Liver (tissue), 9 donors: ENCODE measurements around the gene ZNF532. TPM values are rescaled to one million over a fixed set of nuclear protein-coding genes. Genes with fewer than 3 reads are reported as not detected.

Source experiments
- DNase-seq: peaks from one replicate; pipeline ENCODE4 v3.0.0-alpha.2; 2017; ENCODE audit warnings: low spot score
- H3K27ac ChIP-seq, 2 donors: one replicate each; pipeline ENCODE4 v1.7.0; 2013; ENCODE audit warnings: inconsistent platforms in 2 of 2, low read length in 2 of 2, control low read depth in 1 of 2, low read depth in 1 of 2, mild to moderate bottlenecking in 1 of 2
- H3K27me3 ChIP-seq, 4 donors: one replicate each; pipeline versions ENCODE4 v1.6.1 to v1.7.0; 2013; ENCODE audit warnings: low read length in 3 of 4, inconsistent platforms in 1 of 4, mild to moderate bottlenecking in 1 of 4, moderate library complexity in 1 of 4; ENCODE audit not compliant: control insufficient read depth in 4 of 4, insufficient read depth in 4 of 4
- H3K36me3 ChIP-seq, 4 donors: one replicate each; pipeline versions ENCODE4 v1.6.1 to v1.7.0; 2013; ENCODE audit warnings: low read length in 3 of 4, mild to moderate bottlenecking in 3 of 4, low read depth in 1 of 4, moderate library complexity in 1 of 4; ENCODE audit not compliant: control insufficient read depth in 4 of 4, insufficient read depth in 3 of 4
- H3K4me1 ChIP-seq, 4 donors: one replicate each; pipeline versions ENCODE4 v1.6.1 to v1.7.0; 2013; ENCODE audit warnings: low read length in 3 of 4, mild to moderate bottlenecking in 3 of 4, moderate library complexity in 1 of 4; ENCODE audit not compliant: control insufficient read depth in 4 of 4, insufficient read depth in 4 of 4
- H3K4me3 ChIP-seq, 3 donors: one replicate each; pipeline versions ENCODE4 v1.6.1 to v1.7.0; 2013; ENCODE audit warnings: low read length in 3 of 3, control low read depth in 1 of 3, low read depth in 1 of 3, mild to moderate bottlenecking in 1 of 3
- H3K9ac ChIP-seq, 2 donors: one replicate each; pipeline ENCODE4 v1.7.0; 2013; ENCODE audit warnings: low read length in 2 of 2, mild to moderate bottlenecking in 2 of 2, moderate library complexity in 2 of 2, control low read depth in 1 of 2, low read depth in 1 of 2
- H3K9me3 ChIP-seq, 4 donors: one replicate each; pipeline versions ENCODE4 v1.6.1 to v1.7.0; 2013; ENCODE audit warnings: low read length in 3 of 4; ENCODE audit not compliant: control insufficient read depth in 4 of 4
- EGR1 ChIP-seq, 2 donors: IDR thresholded peaks; 2 replicates each; pipeline ENCODE4 v1.6.1; 2016 to 2018; ENCODE audit warnings: antibody characterized with exemption in 2 of 2, low read depth in 2 of 2
- FOXA1 ChIP-seq: IDR thresholded peaks from 2 replicates; pipeline ENCODE4 v1.6.1; 2016; ENCODE audit warnings: antibody characterized with exemption
- FOXA2 ChIP-seq: IDR thresholded peaks from 2 replicates; pipeline ENCODE4 v1.6.1; 2016; ENCODE audit warnings: antibody characterized with exemption
- GABPA ChIP-seq, 2 donors: IDR thresholded peaks in 1 of 2; conservative IDR thresholded peaks in 1 of 2; 2 replicates each; pipeline ENCODE4 v1.6.1; 2016; ENCODE audit warnings: antibody characterized with exemption in 2 of 2, mild to moderate bottlenecking in 1 of 2, moderate library complexity in 1 of 2
- HNF4A ChIP-seq, 2 donors: conservative IDR thresholded peaks; 2 replicates each; pipeline ENCODE4 v1.6.1; 2016; ENCODE audit warnings: antibody characterized with exemption in 2 of 2, mild to moderate bottlenecking in 2 of 2
- JUND ChIP-seq, 2 donors: IDR thresholded peaks; 2 replicates each; pipeline ENCODE4 v1.6.1; 2016; ENCODE audit warnings: antibody characterized with exemption in 2 of 2
- NR2F2 ChIP-seq: IDR thresholded peaks from 2 replicates; pipeline ENCODE4 v1.6.1; 2016; ENCODE audit warnings: antibody characterized with exemption
- RAD21 ChIP-seq, 2 donors: IDR thresholded peaks; 2 replicates each; pipeline ENCODE4 v1.6.1; 2016; ENCODE audit warnings: antibody characterized with exemption in 2 of 2, mild to moderate bottlenecking in 2 of 2
- RXRA ChIP-seq, 2 donors: IDR thresholded peaks; 2 replicates each; pipeline ENCODE4 v1.6.1; 2017 to 2018; ENCODE audit warnings: antibody characterized with exemption in 2 of 2, mild to moderate bottlenecking in 1 of 2
- SP1 ChIP-seq: IDR thresholded peaks from 2 replicates; pipeline ENCODE4 v1.6.1; 2018; ENCODE audit warnings: antibody characterized with exemption, mild to moderate bottlenecking
- TAF1 ChIP-seq: conservative IDR thresholded peaks from 2 replicates; pipeline ENCODE4 v1.6.1; 2016; ENCODE audit warnings: antibody characterized with exemption, mild to moderate bottlenecking
- YY1 ChIP-seq: IDR thresholded peaks from 2 replicates; pipeline ENCODE4 v1.6.1; 2016; ENCODE audit warnings: antibody characterized with exemption, mild to moderate bottlenecking
- WGBS: extraction: QIAGEN DNeasy Blood & Tissue Kit; methylation state at CpG from one replicate; pipeline ENCODE4 v1.1.7; 2013; 5-methylcytosine and 5-hydroxymethylcytosine counted together
- polyA plus RNA-seq, 2 donors: library from polyadenylated mRNA; stranded (reverse) in 1 of 2; unstranded in 1 of 2; fragments of 200-250 nt in 1 of 2; fragments of >200 nt in 1 of 2; fragmentation: Nextera tagmentation in 1 of 2; extraction: Ambion mirVana in 1 of 2; gene quantifications; one replicate each; pipeline versions ENCODE4 v1.2.1 to v1.2.3, GENCODE V29; 2013 to 2015
- total RNA-seq, 2 donors: library from RNA; depleted of rRNA; stranded (reverse); fragments of >200 nt; gene quantifications; one replicate each; pipeline ENCODE4 v1.2.3, GENCODE V29; 2014
- TF ChIP-seq, protein P1 (sequence below): IDR thresholded peaks from 2 replicates; pipeline ENCODE4 v1.6.1; 2016; ENCODE audit warnings: antibody characterized with exemption
- TF ChIP-seq, protein P2 (sequence below): fragments of 150-350 bp; IDR thresholded peaks from 2 replicates; pipeline ENCODE4 v1.5.1; 2017; ENCODE audit warnings: improper control_type of control experiment, low read depth, low read length; ENCODE audit not compliant: missing input control
- TF ChIP-seq, protein P3 (sequence below): IDR thresholded peaks from 2 replicates; pipeline ENCODE4 v1.6.1; 2016; ENCODE audit warnings: antibody characterized with exemption, mild to moderate bottlenecking
- donor health status: healthy.
- donor health status: healthy.
- donor health status: healthy.
- donor health status: healthy.
- donor health status: healthy.

ZNF532 gene
- total and polyA plus RNA-seq, 4 donors: 0.68 to 5.6 (median 2.5) TPM

DNA sequence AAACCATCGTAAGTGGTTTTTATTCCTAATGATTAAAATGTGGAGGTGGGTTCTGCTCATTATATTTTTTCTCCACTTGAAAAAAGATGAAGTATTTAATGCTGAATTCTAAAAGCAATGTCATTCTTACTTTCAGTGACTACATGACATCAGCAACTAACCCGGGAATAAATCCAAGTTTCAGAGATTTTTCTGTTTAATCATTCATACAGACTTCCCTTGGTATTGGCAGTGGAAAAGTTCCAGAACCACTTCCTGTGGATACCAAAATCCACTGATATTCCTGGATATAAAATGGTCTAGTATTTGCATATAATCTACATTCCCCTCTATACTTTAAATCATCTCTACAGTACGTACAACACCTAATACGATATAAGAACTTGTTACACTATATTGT lies 128.6 kb downstream of the ZNF532 start (continued):
- TF ChIP-seq, protein P1, sequence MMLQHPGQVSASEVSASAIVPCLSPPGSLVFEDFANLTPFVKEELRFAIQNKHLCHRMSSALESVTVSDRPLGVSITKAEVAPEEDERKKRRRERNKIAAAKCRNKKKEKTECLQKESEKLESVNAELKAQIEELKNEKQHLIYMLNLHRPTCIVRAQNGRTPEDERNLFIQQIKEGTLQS: no peak

DNA sequence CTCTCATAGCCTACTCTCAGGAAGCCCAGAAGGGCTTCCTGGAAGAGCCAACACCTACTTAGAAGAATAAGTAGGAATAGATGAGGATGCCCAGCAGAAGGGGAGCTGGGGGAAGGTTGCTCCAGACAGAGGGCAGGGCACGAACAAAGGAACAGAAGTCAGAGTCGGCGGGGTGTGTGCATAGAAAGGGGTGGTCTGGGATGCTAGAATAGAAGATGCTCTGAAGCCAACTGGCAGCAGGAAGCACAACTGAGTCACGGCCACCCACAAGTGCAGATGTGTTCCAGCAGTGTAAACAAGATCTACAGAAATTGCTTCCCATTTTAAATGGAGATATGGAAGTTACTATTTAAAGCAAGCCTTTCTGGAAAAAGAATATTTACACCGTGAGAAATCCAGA lies 131.0 kb downstream of the ZNF532 start:
- DNase-seq: no peak
- WGBS: 77% methylated on average over 5 of the region's 5 CpGs
- Histone ChIP-seq H3K27me3 (no peaks in the 10 kb centered on the region), H3K27ac (peak overlapping the region; percentile 3 to 40), H3K4me1 (peaks cover 0 to 4% (median 3%) of the 10 kb centered on the region in 4 donors), H3K4me3 (no peak overlapping the region), H3K9me3 (no peaks in the 10 kb centered on the region), H3K9ac (no peak overlapping the region), H3K36me3 (no peaks in the 10 kb centered on the region)
- TF ChIP-seq, protein P2, sequence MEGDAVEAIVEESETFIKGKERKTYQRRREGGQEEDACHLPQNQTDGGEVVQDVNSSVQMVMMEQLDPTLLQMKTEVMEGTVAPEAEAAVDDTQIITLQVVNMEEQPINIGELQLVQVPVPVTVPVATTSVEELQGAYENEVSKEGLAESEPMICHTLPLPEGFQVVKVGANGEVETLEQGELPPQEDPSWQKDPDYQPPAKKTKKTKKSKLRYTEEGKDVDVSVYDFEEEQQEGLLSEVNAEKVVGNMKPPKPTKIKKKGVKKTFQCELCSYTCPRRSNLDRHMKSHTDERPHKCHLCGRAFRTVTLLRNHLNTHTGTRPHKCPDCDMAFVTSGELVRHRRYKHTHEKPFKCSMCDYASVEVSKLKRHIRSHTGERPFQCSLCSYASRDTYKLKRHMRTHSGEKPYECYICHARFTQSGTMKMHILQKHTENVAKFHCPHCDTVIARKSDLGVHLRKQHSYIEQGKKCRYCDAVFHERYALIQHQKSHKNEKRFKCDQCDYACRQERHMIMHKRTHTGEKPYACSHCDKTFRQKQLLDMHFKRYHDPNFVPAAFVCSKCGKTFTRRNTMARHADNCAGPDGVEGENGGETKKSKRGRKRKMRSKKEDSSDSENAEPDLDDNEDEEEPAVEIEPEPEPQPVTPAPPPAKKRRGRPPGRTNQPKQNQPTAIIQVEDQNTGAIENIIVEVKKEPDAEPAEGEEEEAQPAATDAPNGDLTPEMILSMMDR: no peak
- TF ChIP-seq JUND (IDR thresholded peaks at IDR 0.05): no peak
- TF ChIP-seq, protein P1: no peak

DNA sequence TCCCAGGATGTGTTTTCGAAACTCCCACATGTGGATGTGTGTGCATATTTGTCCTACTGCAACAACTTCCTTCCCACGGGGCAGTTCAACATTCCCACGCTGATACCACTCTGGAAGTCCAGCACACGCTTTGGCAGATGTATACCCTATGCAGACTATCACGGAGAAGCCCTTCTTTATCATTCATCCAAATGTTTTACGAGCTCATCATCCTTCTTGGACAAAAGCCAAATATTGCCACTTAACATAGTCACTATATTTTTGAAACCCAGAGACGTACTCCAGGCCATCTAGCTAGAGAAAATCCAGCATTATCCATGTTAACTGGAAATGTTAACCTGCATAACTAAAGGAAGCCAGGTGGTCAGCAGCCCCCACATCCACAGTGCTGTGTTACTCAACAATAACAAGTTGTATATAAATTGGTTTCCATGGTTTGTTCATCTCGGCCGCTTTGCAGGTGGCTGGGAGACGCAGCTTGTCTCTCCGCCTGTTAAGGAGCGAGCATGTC lies 131.5 kb downstream of the ZNF532 start:
- H3K9me3 ChIP-seq: no peaks in the 10 kb centered on the region
- no peak overlapping the region for H3K4me3 ChIP-seq
- 77% methylated on average over 12 of the region's 12 CpGs for WGBS
- no peaks in the 10 kb centered on the region for H3K27me3 ChIP-seq
- H3K9ac ChIP-seq: no peak overlapping the region
- TF ChIP-seq SP1 (peak; percentile 30), NR2F2 (peak; percentile 24), TAF1 (no peak), EGR1 (IDR thresholded peaks at IDR 0.05; ENCODE audit: low read depth in 2 of 2) (no peak), RAD21 (IDR thresholded peaks at IDR 0.05) (peak in 1 of 2 donors; percentile 28)
- TF ChIP-seq, protein P3, sequence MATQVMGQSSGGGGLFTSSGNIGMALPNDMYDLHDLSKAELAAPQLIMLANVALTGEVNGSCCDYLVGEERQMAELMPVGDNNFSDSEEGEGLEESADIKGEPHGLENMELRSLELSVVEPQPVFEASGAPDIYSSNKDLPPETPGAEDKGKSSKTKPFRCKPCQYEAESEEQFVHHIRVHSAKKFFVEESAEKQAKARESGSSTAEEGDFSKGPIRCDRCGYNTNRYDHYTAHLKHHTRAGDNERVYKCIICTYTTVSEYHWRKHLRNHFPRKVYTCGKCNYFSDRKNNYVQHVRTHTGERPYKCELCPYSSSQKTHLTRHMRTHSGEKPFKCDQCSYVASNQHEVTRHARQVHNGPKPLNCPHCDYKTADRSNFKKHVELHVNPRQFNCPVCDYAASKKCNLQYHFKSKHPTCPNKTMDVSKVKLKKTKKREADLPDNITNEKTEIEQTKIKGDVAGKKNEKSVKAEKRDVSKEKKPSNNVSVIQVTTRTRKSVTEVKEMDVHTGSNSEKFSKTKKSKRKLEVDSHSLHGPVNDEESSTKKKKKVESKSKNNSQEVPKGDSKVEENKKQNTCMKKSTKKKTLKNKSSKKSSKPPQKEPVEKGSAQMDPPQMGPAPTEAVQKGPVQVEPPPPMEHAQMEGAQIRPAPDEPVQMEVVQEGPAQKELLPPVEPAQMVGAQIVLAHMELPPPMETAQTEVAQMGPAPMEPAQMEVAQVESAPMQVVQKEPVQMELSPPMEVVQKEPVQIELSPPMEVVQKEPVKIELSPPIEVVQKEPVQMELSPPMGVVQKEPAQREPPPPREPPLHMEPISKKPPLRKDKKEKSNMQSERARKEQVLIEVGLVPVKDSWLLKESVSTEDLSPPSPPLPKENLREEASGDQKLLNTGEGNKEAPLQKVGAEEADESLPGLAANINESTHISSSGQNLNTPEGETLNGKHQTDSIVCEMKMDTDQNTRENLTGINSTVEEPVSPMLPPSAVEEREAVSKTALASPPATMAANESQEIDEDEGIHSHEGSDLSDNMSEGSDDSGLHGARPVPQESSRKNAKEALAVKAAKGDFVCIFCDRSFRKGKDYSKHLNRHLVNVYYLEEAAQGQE: peak; percentile 89
- no peaks in the 10 kb centered on the region for H3K36me3 ChIP-seq
- no peak for DNase-seq
- peak overlapping the region in 1 of 2 donors; percentile 40 for H3K27ac ChIP-seq
- H3K4me1 ChIP-seq: peaks cover 0 to 4% (median 3%) of the 10 kb centered on the region in 4 donors

DNA sequence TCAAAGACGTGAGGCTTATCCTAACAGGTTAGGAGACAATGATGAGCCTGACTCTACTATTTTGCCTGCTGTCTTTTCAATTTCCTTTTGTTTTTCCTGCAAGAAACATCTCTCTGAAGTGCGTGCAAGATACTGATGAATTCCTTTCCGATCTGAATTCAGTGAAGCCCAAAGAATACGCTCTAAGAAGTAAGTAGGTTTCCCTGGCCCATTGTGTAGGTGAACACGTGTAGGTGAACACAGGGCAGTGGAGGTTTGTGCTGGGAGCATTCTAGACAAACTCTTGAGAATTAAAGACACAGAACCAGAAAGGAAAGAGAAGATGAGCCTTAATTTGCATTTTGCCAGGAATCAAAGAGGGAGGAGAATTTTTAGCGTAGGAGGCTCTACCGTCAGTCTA lies 132.0 kb downstream of the ZNF532 start:
- no peak for DNase-seq
- Histone ChIP-seq H3K9ac (no peak overlapping the region), H3K4me1 (peaks cover 0 to 4% (median 3%) of the 10 kb centered on the region in 4 donors), H3K27ac (peak overlapping the region in 1 of 2 donors; percentile 19), H3K9me3 (no peaks in the 10 kb centered on the region), H3K27me3 (no peaks in the 10 kb centered on the region), H3K4me3 (no peak overlapping the region), H3K36me3 (no peaks in the 10 kb centered on the region)
- 83% methylated on average over 7 of the region's 7 CpGs for WGBS
- TF ChIP-seq, protein P1: no peak
- no peak for TF ChIP-seq FOXA1
- TF ChIP-seq HNF4A (conservative IDR thresholded peaks at IDR 0.05): no peak
- TF ChIP-seq TAF1: no peak
- no peak for TF ChIP-seq NR2F2
- no peak for TF ChIP-seq FOXA2
- TF ChIP-seq RAD21 (IDR thresholded peaks at IDR 0.05): no peak
- no peak for TF ChIP-seq EGR1 (IDR thresholded peaks at IDR 0.05; ENCODE audit: low read depth in 2 of 2)
- TF ChIP-seq, protein P3: no peak
- TF ChIP-seq GABPA (IDR thresholded peaks at IDR 0.05 in 1 of 2, conservative IDR thresholded peaks at IDR 0.05 in 1 of 2): no peak
- no peak for TF ChIP-seq YY1
- TF ChIP-seq SP1: no peak
- TF ChIP-seq RXRA (IDR thresholded peaks at IDR 0.05): no peak
